Measurements from ENCODE around the gene TBC1D1.

- TF ChIP-seq CTCF (conservative IDR thresholded peaks at IDR 0.05; ENCODE audit: low read depth, low read length) (no peak), EZH2 (IDR thresholded peaks at IDR 0.05; ENCODE audit: low read length, unreplicated experiment) (no peak)
These were observed 13.0 kb downstream of the TBC1D1 start for GRCh38 chr4:37903901-37904300.

Measured in PC-3 (cell line).